GM06990 (cell line): ENCODE results near the gene TRIP12.
"Not testable (repeated sequence)": the region's sequence is repeated elsewhere in the genome, so short reads cannot be mapped to it uniquely, and the experiment has no call there.

Source experiments
- DNase-seq: peaks from one replicate; pipeline ENCODE4 v3.0.0-alpha.2; 2011; ENCODE audit not compliant: insufficient read length; ENCODE audit errors: extremely low read depth
- H3K27me3 ChIP-seq: replicated peaks from 2 replicates; pipeline ENCODE4 v1.6.0; 2011; ENCODE audit warnings: low read length; ENCODE audit not compliant: control insufficient read depth, insufficient read depth
- H3K36me3 ChIP-seq: 2 replicates; pipeline ENCODE4 v1.5.1; 2011; ENCODE audit warnings: low read length; ENCODE audit not compliant: control insufficient read depth, insufficient read depth
- H3K4me3 ChIP-seq: replicated peaks from 2 replicates; pipeline ENCODE4 v1.5.1; 2011; ENCODE audit warnings: low read depth, mild to moderate bottlenecking, control low read depth, low read length
- TF ChIP-seq, protein P1 (sequence below): IDR thresholded peaks from 2 replicates; pipeline ENCODE4 v1.5.1; 2011; ENCODE audit warnings: low read length, control low read depth, mild to moderate bottlenecking, inconsistent platforms; ENCODE audit not compliant: insufficient read depth, poor library complexity, severe bottlenecking

The TRIP12 gene

DNA sequence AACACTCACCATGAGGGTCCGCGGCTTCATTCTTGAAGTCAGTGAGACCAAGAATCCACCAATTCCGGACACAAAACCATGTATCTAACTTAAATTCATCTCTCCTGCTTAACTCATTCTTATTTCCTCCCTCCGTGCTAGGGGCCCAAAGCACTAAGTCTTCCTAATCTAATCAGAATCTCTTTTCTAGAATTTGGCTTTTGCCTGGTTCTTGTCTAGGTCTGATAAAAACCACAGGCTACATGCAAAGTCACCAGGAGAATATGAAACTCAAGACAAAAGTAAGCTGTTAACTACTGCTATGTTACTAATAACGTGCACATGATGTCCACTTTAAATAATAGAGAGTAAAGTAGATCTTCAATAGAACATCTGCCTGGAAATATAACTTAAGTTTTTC, 69.9 kb downstream of the TRIP12 start:
- no peak for DNase-seq
- TF ChIP-seq, protein P1, sequence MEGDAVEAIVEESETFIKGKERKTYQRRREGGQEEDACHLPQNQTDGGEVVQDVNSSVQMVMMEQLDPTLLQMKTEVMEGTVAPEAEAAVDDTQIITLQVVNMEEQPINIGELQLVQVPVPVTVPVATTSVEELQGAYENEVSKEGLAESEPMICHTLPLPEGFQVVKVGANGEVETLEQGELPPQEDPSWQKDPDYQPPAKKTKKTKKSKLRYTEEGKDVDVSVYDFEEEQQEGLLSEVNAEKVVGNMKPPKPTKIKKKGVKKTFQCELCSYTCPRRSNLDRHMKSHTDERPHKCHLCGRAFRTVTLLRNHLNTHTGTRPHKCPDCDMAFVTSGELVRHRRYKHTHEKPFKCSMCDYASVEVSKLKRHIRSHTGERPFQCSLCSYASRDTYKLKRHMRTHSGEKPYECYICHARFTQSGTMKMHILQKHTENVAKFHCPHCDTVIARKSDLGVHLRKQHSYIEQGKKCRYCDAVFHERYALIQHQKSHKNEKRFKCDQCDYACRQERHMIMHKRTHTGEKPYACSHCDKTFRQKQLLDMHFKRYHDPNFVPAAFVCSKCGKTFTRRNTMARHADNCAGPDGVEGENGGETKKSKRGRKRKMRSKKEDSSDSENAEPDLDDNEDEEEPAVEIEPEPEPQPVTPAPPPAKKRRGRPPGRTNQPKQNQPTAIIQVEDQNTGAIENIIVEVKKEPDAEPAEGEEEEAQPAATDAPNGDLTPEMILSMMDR, result no peak
- no peaks in the 10 kb centered on the region; the same call in none of the 2 replicates for H3K36me3 ChIP-seq

DNA sequence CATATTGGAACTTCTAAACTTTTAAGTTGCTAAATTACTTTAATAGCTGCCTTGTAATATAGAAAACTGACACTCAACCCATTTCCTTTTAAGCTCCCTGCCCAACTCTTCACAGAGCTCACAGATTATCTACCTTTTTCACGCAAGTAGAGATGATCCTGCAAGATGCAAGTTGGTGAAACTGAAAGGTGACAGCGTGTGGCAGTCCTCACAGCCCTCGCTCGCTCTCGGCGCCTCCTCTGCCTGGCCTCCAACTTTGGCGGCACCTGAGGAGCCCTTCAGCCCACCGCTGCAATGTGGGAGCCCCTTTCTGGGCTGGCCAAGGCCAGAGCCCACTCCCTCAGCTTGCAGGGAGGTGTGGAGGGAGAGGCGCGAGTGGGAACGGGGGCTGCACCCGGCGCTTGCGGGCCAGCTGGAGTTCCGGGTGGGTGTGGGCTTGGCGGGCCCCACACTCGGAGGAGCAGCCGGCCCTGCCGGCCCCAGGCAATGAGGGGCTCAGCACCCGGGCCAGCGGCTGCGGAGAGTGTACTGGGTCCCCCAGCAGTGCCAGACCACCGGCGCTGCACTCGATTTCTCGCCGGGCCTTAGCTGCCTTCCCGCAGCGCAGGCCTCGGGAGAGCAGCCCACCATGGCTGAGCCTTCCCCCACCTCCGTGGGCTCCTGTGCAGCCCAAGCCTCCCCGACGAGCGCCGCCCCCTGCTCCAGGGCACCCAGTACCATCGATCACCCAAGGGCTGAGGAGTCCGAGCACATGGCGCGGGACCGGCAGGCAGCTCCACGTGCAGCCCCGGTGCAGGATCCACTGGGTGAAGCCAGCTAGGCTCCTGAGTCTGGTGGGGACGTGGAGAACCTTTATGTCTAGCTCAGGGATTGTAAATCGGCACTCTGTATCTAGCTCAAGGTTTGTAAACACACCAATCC, 71.2 kb downstream of the TRIP12 start:
- H3K27me3 ChIP-seq, H3K4me3 ChIP-seq, H3K36me3 ChIP-seq, DNase-seq: not testable (repeated sequence)

More for the DNA sequence above, 69.9 kb downstream of the TRIP12 start:
- H3K4me3 ChIP-seq, result no peak overlapping the region
- H3K27me3 ChIP-seq, result no peaks in the 10 kb centered on the region

DNA sequence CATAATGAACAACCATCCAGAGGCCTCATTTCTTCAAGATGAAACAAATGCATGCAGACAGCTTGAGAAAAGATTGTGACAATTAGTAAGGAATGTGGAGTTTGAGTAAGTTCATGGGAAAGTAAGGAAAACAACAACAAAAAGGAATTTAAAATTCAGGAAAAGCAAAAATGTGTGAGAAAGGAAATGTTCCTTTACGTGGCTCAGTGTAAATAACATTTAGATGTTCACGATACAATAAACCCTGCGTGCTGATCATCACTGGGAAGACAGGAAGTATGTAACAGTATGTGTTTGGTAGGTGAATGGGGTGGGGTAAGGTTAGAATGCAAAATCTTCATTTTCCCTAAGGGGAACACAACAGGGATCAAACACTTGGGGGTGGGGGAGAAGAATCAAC, 72.7 kb downstream of the TRIP12 start:
- Histone ChIP-seq H3K4me3 (no peak overlapping the region), H3K27me3 (no peaks in the 10 kb centered on the region), H3K36me3 (no peaks in the 10 kb centered on the region; the same call in none of the 2 replicates)
- TF ChIP-seq, protein P1, result no peak
- no peak for DNase-seq

DNA sequence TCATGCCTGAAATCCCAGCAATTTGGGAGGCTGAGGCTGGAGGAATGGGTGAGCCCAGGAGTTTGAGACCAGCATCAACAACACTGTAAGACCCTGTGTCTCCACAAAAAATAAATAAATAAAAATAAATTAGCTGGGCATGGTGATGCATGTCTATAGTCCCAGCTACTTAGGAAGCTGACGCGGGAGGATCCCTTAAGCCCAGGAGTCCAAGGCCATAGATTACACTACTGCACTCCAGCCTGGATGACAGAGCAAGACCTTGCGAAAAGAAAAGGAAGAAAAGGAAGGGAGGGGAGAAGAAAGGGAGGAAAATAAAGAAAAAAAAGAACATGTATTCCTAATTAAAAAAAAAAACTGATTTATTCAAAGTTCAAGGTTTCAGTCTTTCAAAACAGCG, 78.2 kb downstream of the TRIP12 start:
- TF ChIP-seq, protein P1, result no peak
- H3K4me3 ChIP-seq, result no peak overlapping the region
- no peaks in the 10 kb centered on the region for H3K27me3 ChIP-seq
- no peaks in the 10 kb centered on the region; the same call in none of the 2 replicates for H3K36me3 ChIP-seq
- no peak for DNase-seq

DNA sequence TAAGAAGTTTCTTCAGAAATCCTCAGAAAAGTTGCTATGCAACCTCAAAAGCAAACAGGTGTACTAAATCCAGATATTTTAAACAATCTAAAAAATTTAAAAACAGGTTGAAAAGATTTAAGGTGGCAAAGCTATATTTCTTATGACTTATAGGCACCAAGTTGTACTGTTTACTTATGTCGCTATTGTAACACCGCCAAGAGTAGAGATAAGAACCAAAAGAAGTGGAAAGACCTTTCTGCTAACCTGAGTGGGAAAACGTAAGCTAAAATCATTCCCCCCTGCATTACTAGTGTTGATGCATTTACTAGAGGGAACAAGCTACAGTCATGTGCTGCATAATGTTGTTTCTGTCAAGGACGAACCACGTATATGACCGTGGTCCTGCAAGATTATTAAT, 83.1 kb downstream of the TRIP12 start:
- peaks cover 4% of the 10 kb centered on the region for H3K36me3 ChIP-seq
- TF ChIP-seq, protein P1, result no peak
- H3K27me3 ChIP-seq, result no peaks in the 10 kb centered on the region
- H3K4me3 ChIP-seq, result no peak overlapping the region
- DNase-seq, result no peak

DNA sequence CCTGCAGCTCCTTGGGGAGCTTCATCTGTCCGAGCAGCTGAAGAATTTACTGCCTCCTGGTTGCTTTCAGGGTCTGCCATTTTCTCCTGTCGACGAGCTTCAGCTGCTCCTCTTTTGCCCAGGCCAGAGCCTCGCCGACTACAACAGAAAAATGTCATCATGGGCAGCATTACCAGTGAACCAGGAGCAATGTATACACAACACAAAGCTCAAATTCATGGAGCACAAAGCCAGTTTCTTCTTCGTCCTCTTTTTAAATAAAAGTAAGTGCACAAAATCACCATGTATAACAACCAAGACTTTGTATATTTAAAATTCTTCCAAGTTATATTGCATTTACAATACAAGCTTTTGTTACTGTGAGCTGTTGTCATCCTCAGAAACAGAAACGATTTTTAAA, 85.0 kb downstream of the TRIP12 start:
- no peak overlapping the region for H3K4me3 ChIP-seq
- TF ChIP-seq, protein P1, result no peak
- H3K27me3 ChIP-seq, result no peaks in the 10 kb centered on the region
- DNase-seq, result no peak
- H3K36me3 ChIP-seq, result peaks cover 4% of the 10 kb centered on the region
